OCI-LY7 (cell line): Measurements from ENCODE around the gene BPIFB6. TPM values are rescaled to one million over a fixed set of nuclear protein-coding genes. Genes with fewer than 3 reads are reported as not detected.

Source experiments
- BruUV-seq: library from RNA; stranded (reverse); fragments of 400-500 nt; replicated peaks from 2 replicates; lab custom pipeline; 2021; lab: Mats Ljungman, UMichigan
- CTCF ChIA-PET: fragments of 300-600 bp; sonication (Branson Sonifier 250); formaldehyde crosslinking; loops from one replicate; lab custom pipeline; 2022; ENCODE audit warnings: antibody characterized with exemption; ENCODE audit not compliant: unreplicated experiment; lab: Charles Lee
- POLR2A ChIA-PET: fragments of 300-600 bp; sonication (Branson Sonifier 250); formaldehyde crosslinking; loops from one replicate; lab custom pipeline; 2022; ENCODE audit warnings: antibody characterized with exemption; lab: Charles Lee
- DNase-seq: peaks from one replicate; pipeline ENCODE4 v3.0.0-alpha.2; 2015; ENCODE audit warnings: low spot score
- H2AFZ ChIP-seq: fragments of 200-600 bp; sonication (generic), shearing (Covaris generic); 2 replicates; pipeline ENCODE4 v1.6.1; 2014; ENCODE audit warnings: mild to moderate bottlenecking, antibody characterized with exemption, low read length, moderate library complexity
- H3K27ac ChIP-seq: fragments of 200-600 bp; sonication (generic); 2 replicates; pipeline ENCODE4 v1.5.1; 2014; ENCODE audit warnings: mixed run types, low read depth, mild to moderate bottlenecking, moderate library complexity, low read length, inconsistent platforms; ENCODE audit not compliant: poor library complexity, severe bottlenecking
- H3K36me3 ChIP-seq: fragments of 200-600 bp; sonication (generic); 2 replicates; pipeline ENCODE4 v1.6.1; 2014; ENCODE audit warnings: mild to moderate bottlenecking, antibody characterized with exemption, low read length, moderate library complexity, mixed read lengths; ENCODE audit not compliant: insufficient read depth
- H3K4me1 ChIP-seq: fragments of 200-600 bp; sonication (generic); 2 replicates; pipeline ENCODE4 v1.5.1; 2014; ENCODE audit warnings: mild to moderate bottlenecking, low read length; ENCODE audit not compliant: insufficient read depth, poor library complexity, severe bottlenecking
- H3K4me2 ChIP-seq: fragments of 200-600 bp; sonication (generic); 2 replicates; pipeline ENCODE4 v1.6.1; 2014; ENCODE audit warnings: mild to moderate bottlenecking, low read length
- H3K4me3 ChIP-seq: fragments of 200-600 bp; sonication (generic); 2 replicates; pipeline ENCODE4 v1.5.1; 2014; ENCODE audit warnings: mild to moderate bottlenecking, low read depth, low read length; ENCODE audit not compliant: poor library complexity, severe bottlenecking
- H3K79me2 ChIP-seq: fragments of 200-600 bp; sonication (generic); 2 replicates; pipeline ENCODE4 v1.6.1; 2016; ENCODE audit warnings: low read depth, mild to moderate bottlenecking, low read length, moderate library complexity, mixed read lengths; ENCODE audit not compliant: insufficient read depth
- H3K9me2 ChIP-seq: fragments of 200-600 bp; sonication (generic); 2 replicates; pipeline ENCODE4 v1.6.1; 2016; ENCODE audit warnings: mild to moderate bottlenecking, low read length, mixed read lengths; ENCODE audit not compliant: insufficient read depth
- H3K9me3 ChIP-seq: fragments of 200-600 bp; sonication (generic); 2 replicates; pipeline ENCODE4 v1.6.1; 2014; ENCODE audit warnings: mild to moderate bottlenecking, mixed run types, low read length, mixed read lengths
- H4K20me1 ChIP-seq: fragments of 200-600 bp; sonication (generic); 2 replicates; pipeline ENCODE4 v1.6.1; 2014; ENCODE audit warnings: mild to moderate bottlenecking, antibody characterized with exemption, low read length, moderate library complexity, mixed read lengths; ENCODE audit not compliant: insufficient read depth
- EZH2phosphoT487 ChIP-seq: fragments of 200-600 bp; sonication (generic); IDR thresholded peaks from 2 replicates; pipeline ENCODE4 v1.6.1; 2018; ENCODE audit warnings: low read depth, borderline replicate concordance, mild to moderate bottlenecking, mixed run types, antibody characterized with exemption, low read length, moderate library complexity, mixed read lengths
- intact Hi-C: fragments of 100-400 bp; cut with micrococcal nuclease; formaldehyde crosslinking; loops from one replicate; pipeline ENCODE4 v1.10.0; 2022; ENCODE audit not compliant: unreplicated experiment
- total RNA-seq, 2 experiments: library from RNA; depleted of rRNA in 1 of 2; stranded (reverse); fragments of >200 nt in 1 of 2; shearing (Covaris generic) in 1 of 2; gene quantifications; 2 replicates each; pipeline ENCODE4 v1.2.3, GENCODE V29; 2014 to 2022
- TF ChIP-seq, protein P1 (sequence below): fragments of 200-600 bp; sonication (generic); conservative IDR thresholded peaks from 2 replicates; pipeline ENCODE4 v1.5.1; 2014; ENCODE audit warnings: mild to moderate bottlenecking, antibody characterized with exemption, low read length, moderate library complexity, mixed read lengths

BPIFB6 gene
- total RNA-seq, 2 experiments from 2014 or later, result not detected

DNA sequence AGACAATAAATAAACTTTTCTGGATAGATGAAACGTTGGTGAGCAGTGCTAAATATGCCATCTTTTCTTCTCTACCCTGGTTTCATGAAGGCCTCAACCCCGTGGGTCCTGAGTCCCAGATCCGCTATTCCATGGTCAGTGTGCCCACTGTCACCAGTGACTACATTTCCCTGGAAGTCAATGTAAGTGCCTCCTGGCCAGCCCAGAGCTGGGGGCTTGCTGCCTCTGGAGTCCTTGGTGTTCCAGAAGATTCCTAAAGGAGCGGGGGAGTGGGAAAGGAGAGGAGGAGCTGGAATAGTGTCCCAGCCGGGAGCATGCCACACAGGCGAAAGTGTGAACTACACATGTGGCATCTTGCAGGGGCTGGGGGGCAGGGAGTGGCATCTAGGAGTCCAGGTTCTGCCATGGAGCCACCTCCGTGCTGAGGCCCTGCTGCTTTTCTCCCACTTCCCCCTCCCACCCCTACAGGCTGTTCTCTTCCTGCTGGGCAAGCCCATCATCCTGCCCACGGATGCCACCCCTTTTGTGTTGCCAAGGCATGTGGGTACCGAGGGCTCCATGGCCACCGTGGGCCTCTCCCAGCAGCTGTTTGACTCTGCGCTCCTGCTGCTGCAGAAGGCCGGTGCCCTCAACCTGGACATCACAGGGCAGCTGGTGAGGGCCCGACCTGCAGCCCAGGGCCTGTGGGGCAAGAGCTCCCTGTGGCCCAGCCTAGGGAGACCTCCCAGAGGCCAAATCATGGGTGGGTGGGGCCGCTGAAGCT is 13.1 kb upstream of the BPIFB6 start:
- intact Hi-C loops, result no loop called here
- no peaks in the 10 kb centered on the region for H3K4me1 ChIP-seq
- no peak overlapping the region for H3K27ac ChIP-seq
- BruUV-seq, result no TSS peak
- no peak for TF ChIP-seq EZH2phosphoT487
- TF ChIP-seq, protein P1, sequence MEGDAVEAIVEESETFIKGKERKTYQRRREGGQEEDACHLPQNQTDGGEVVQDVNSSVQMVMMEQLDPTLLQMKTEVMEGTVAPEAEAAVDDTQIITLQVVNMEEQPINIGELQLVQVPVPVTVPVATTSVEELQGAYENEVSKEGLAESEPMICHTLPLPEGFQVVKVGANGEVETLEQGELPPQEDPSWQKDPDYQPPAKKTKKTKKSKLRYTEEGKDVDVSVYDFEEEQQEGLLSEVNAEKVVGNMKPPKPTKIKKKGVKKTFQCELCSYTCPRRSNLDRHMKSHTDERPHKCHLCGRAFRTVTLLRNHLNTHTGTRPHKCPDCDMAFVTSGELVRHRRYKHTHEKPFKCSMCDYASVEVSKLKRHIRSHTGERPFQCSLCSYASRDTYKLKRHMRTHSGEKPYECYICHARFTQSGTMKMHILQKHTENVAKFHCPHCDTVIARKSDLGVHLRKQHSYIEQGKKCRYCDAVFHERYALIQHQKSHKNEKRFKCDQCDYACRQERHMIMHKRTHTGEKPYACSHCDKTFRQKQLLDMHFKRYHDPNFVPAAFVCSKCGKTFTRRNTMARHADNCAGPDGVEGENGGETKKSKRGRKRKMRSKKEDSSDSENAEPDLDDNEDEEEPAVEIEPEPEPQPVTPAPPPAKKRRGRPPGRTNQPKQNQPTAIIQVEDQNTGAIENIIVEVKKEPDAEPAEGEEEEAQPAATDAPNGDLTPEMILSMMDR, result no peak
- no peak overlapping the region for H2AFZ ChIP-seq
- H3K36me3 ChIP-seq, result no peaks in the 10 kb centered on the region
- H4K20me1 ChIP-seq, result no peaks in the 10 kb centered on the region
- ChIA-PET POLR2A (no interaction called here), CTCF (no interaction called here)
- H3K9me2 ChIP-seq, result no peaks in the 10 kb centered on the region
- H3K4me2 ChIP-seq, result no peak overlapping the region
- DNase-seq, result no peak
- no peaks in the 10 kb centered on the region for H3K9me3 ChIP-seq
- H3K4me3 ChIP-seq, result no peak overlapping the region
- H3K79me2 ChIP-seq, result no peaks in the 10 kb centered on the region

DNA sequence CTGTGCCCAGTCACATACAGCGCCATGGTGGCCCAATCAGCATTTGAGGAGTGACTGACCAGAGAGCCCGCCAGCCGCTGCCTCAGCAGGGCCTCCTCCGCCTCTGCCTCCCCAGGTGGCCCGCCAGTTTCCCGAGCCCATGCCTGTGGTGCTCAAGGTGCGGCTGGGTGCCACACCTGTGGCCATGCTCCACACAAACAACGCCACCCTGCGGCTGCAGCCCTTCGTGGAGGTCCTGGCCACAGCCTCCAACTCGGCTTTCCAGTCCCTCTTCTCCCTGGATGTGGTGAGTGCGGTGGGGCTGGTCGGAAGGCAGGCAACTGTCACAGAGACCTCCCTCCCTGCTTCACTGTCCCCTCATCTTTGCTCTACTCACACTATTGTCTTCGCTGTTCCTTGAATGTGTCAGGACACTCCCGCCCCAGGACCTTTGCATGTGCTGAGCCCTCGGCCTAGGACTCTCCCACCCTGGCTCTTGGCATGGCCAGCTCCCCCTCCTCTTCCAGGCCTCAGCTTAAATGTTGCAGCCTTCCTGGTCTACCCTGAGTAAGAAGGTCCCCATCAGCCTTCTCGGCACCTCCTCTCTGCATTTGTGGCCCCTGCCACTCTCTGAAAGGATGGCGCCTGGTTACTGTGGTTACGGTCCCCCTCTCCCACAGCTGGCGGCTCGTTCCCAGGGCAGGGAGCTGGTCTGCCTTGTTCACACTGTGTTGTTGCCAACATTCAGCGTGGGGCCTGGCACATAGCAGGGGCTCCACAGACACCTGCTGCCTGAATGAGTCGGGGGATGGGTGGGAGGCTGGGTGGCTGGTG is 11.8 kb upstream of the BPIFB6 start:
- intact Hi-C loops, result no loop called here
- no peaks in the 10 kb centered on the region for H3K9me2 ChIP-seq
- H3K4me2 ChIP-seq, result no peak overlapping the region
- H4K20me1 ChIP-seq, result no peaks in the 10 kb centered on the region
- H2AFZ ChIP-seq, result no peak overlapping the region
- no TSS peak for BruUV-seq
- no peak for DNase-seq
- H3K27ac ChIP-seq, result no peak overlapping the region
- H3K36me3 ChIP-seq, result no peaks in the 10 kb centered on the region
- TF ChIP-seq, protein P1, result no peak
- TF ChIP-seq EZH2phosphoT487, result no peak
- ChIA-PET CTCF (no interaction called here), POLR2A (no interaction called here)
- H3K4me1 ChIP-seq, result no peaks in the 10 kb centered on the region
- H3K9me3 ChIP-seq, result no peaks in the 10 kb centered on the region
- H3K4me3 ChIP-seq, result no peak overlapping the region
- H3K79me2 ChIP-seq, result no peaks in the 10 kb centered on the region
